Ovary (tissue), 9 donors: ENCODE data around the gene APCDD1. TPM values are rescaled to one million over a fixed set of nuclear protein-coding genes. Genes with fewer than 3 reads are reported as not detected.

Source experiments
- DNase-seq, 5 donors: peaks; one replicate each; pipeline ENCODE4 v3.0.0-alpha.2; 2019 to 2020
- H3K27ac ChIP-seq, 2 donors: fragments of 200-600 bp; one replicate each; pipeline versions ENCODE4 v1.5.1 to v1.8.0; 2019 to 2022
- H3K27me3 ChIP-seq: fragments of 200-600 bp; one replicate; pipeline ENCODE4 v1.8.0; 2022
- H3K36me3 ChIP-seq: fragments of 200-600 bp; sonication (generic); one replicate; pipeline ENCODE4 v1.5.1; 2019
- H3K4me1 ChIP-seq: one replicate; pipeline ENCODE4 v1.8.1; 2013; ENCODE audit warnings: mild to moderate bottlenecking, moderate library complexity; ENCODE audit not compliant: insufficient read depth
- H3K4me3 ChIP-seq: fragments of 200-600 bp; sonication (generic); one replicate; pipeline ENCODE4 v1.5.1; 2017
- H3K9me3 ChIP-seq, 2 donors: fragments of 200-600 bp in 1 of 2; sonication (generic) in 1 of 2; one replicate each; pipeline versions ENCODE4 v1.5.1 to v1.8.1; 2013 to 2019; ENCODE audit warnings: mild to moderate bottlenecking in 1 of 2, moderate library complexity in 1 of 2
- CTCF ChIP-seq, 3 donors: fragments of 450-650 bp in 2 of 3; fragments of 200-600 bp in 1 of 3; IDR thresholded peaks; one replicate each; pipeline versions ENCODE4 v1.5.1 to v1.8.0; 2016 to 2022; ENCODE audit warnings: antibody characterized with exemption in 3 of 3, mild to moderate bottlenecking in 1 of 3
- EP300 ChIP-seq: sonication (generic); formaldehyde crosslinking; IDR thresholded peaks from one replicate; pipeline ENCODE4 v1.6.1; 2017; ENCODE audit warnings: antibody characterized with exemption
- POLR2A ChIP-seq: fragments of 450-650 bp; IDR thresholded peaks from one replicate; pipeline ENCODE4 v1.6.1; 2017; ENCODE audit warnings: antibody characterized with exemption, mild to moderate bottlenecking, moderate library complexity
- WGBS, 3 donors: extraction: QIAGEN DNeasy Blood & Tissue Kit in 1 of 3; methylation state at CpG; one replicate each; pipeline versions ENCODE4 v1.1.5 to v1.1.7; 2013 to 2017; 5-methylcytosine and 5-hydroxymethylcytosine counted together
- intact Hi-C, 4 donors: fragments of 100-400 bp; cut with DNase I; formaldehyde crosslinking; loops; one replicate each; pipeline versions ENCODE4 v1.11.0 to v1.15.1; 2022 to 2023
- polyA plus RNA-seq, 2 donors: library from polyadenylated mRNA; stranded (reverse); fragments of 200-250 nt in 1 of 2; fragments of 350-450 nt in 1 of 2; fragmentation: Illumina TruSeq in 1 of 2; extraction: RNeasy Lipid Tissue Mini Kit (QIAGEN cat#74804) in 1 of 2; gene quantifications; one replicate each; pipeline ENCODE4 v1.2.3, GENCODE V29; 2013 to 2014
- total RNA-seq, 7 donors: library from RNA; depleted of rRNA in 2 of 7; stranded (reverse); fragments of >200 nt in 2 of 7; fragmentation: NEBNext Ultra II Directional in 3 of 7; extraction: Animal tissue kit (Norgen Biotek cat#: 25700) in 3 of 7; gene quantifications; one replicate each; pipeline versions ENCODE4 v1.1.0 to v1.2.4, GENCODE V29; 2016 to 2023
- donor health status: DM: no; HTN: no; CAD: no; lungs with moderate emphysema.
- donor health status: DM: no; HTN: no; CAD: no.
- donor health status: Bipolar disorder and iron deficiency.
- donor health status: DM: yes; HTN: yes; CAD: no.
- donor health status: DM: no; HTN: no; CAD: no.
- donor health status: DM: yes; HTN: yes; CAD: no.

APCDD1 gene
- total and polyA plus RNA-seq, 9 donors: 21.1 to 112 (median 60.6) TPM

DNA sequence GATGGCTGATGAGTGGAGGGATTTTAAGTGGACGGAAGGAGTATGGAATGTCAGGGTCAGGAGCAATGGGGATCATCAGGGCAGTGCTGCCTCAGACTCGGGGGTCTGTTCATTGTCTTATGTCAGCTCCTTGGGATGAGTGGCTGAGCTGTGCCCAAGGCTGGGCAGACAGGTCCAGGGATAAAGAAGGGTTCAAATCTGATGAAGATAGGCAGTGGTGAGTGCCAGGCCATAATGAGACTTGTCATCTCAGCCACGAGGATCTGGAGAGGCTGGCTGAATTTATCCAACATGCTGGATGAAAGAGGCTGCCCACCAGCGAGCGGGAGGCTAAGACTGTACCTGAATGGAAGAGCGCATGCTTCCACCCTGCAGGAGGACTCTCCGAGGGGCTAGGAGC lies 46.3 kb upstream of the APCDD1 start:
- no peak for TF ChIP-seq EP300
- TF ChIP-seq CTCF (IDR thresholded peaks at IDR 0.05): no peak
- no peak for TF ChIP-seq POLR2A
- H3K27ac ChIP-seq: no peak overlapping the region
- DNase-seq: no peak

GRCh38 chr18:10409041-10409440 lies 45.4 kb upstream of the APCDD1 start:
- Histone ChIP-seq H3K27me3 (no peaks in the 10 kb centered on the region), H3K27ac (no peak overlapping the region), H3K9me3 (no peaks in the 10 kb centered on the region), H3K4me1 (peaks cover 6% of the 10 kb centered on the region), H3K4me3 (no peak overlapping the region), H3K36me3 (no peaks in the 10 kb centered on the region)
- TF ChIP-seq CTCF (IDR thresholded peaks at IDR 0.05): no peak
- TF ChIP-seq POLR2A: no peak
- no peak for TF ChIP-seq EP300
- intact Hi-C loops: no loop called here
- no peak for DNase-seq

More for the DNA sequence above, 46.3 kb upstream of the APCDD1 start:
- Histone ChIP-seq H3K4me1 (peaks cover 6% of the 10 kb centered on the region), H3K27me3 (no peaks in the 10 kb centered on the region), H3K9me3 (no peaks in the 10 kb centered on the region), H3K4me3 (no peak overlapping the region), H3K36me3 (no peaks in the 10 kb centered on the region)
- intact Hi-C loops: no loop called here
- WGBS, 3 donors: 86 to 90% (median 90%) methylated on average over 7 of the region's 7 CpGs

DNA sequence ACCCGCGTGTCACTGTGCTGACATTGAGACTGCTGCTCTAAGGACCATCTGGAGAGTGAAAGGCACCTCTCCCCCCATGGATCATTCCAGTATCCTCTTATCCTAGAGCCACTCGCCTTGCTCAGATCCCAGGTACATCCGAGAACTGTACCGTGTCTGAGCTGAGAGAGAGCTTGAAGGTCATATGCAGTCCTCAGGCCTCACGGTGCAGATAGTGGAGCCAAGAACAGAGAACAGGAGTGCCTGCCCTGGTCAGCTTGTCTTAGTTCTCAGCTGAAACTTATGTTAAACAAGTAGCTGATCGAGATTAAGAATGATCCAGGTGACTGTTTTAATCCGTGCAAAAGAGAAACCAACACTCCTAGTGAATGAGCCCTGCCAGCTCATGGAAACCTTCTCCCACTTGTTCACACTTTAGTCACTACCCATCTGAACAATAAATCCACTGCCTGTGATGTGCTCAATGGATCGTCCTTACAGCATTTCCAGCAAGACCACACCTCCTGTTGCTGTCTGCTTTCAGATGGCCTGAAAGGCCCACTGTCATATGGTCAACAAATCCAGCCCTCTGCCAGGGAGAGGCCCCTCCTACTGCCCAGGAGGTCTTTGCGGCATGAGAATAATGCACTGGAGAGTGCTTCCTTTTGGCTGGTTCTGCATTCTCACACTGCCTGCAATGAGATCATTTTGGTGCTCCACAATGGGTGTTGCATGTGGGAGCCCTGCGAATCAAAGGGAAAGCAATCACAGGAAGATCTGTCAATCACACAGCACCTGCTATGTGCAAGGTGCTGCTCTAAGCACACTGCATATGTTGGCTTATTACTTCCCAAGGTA lies 43.7 kb upstream of the APCDD1 start:
- no peak for TF ChIP-seq EP300
- TF ChIP-seq CTCF (IDR thresholded peaks at IDR 0.05): no peak
- no peak for TF ChIP-seq POLR2A
- Histone ChIP-seq H3K9me3 (no peaks in the 10 kb centered on the region), H3K36me3 (no peaks in the 10 kb centered on the region), H3K27me3 (no peaks in the 10 kb centered on the region), H3K4me3 (no peak overlapping the region), H3K4me1 (peaks cover 5% of the 10 kb centered on the region), H3K27ac (no peak overlapping the region)
- no peak for DNase-seq
- intact Hi-C loops: no loop called here
- 65 to 74% (median 67%) methylated on average over 11 of the region's 11 CpGs for WGBS, 3 donors

- H3K27ac ChIP-seq: no peak overlapping the region
- no peaks in the 10 kb centered on the region for H3K9me3 ChIP-seq
- H3K4me3 ChIP-seq: no peak overlapping the region
- no peak for DNase-seq
- H3K36me3 ChIP-seq: no peaks in the 10 kb centered on the region
- H3K4me1 ChIP-seq: peaks cover 2% of the 10 kb centered on the region
- H3K27me3 ChIP-seq: no peaks in the 10 kb centered on the region
- WGBS, 3 donors: 86 to 90% (median 88%) methylated on average over 5 of the region's 5 CpGs
- intact Hi-C loops: no loop called here
- TF ChIP-seq POLR2A (no peak), EP300 (no peak), CTCF (IDR thresholded peaks at IDR 0.05) (no peak)
Observed at GRCh38 chr18:10412933-10413332, 41.5 kb upstream of the APCDD1 start.
